B cell (primary cell): ENCODE measurements around the gene PTGES3. TPM values are rescaled to one million over a fixed set of nuclear protein-coding genes. Genes with fewer than 3 reads are reported as not detected.

Source experiments
- ATAC-seq: fragments of 200-7000 bp; cut with Tn5 transposase; one replicate; pipeline ENCODE4 v1.10.0; 2021; ENCODE audit warnings: low read depth, mild to moderate bottlenecking, moderate number of reproducible peaks, moderate library complexity
- CTCF ChIA-PET: fragments of 350-600 bp; sonication (Branson Sonifier 250); formaldehyde crosslinking; loops from one replicate; lab custom pipeline; 2021; ENCODE audit warnings: antibody characterized with exemption, inconsistent platforms; lab: Charles Lee
- POLR2A ChIA-PET: fragments of 350-600 bp; sonication (Branson Sonifier 250); formaldehyde crosslinking; loops from one replicate; lab custom pipeline; 2021; ENCODE audit warnings: antibody characterized with exemption; lab: Charles Lee
- DNase-seq: peaks from one replicate; pipeline ENCODE4 v3.0.0; 2013
- H2AFZ ChIP-seq: 2 replicates; pipeline ENCODE4 v1.6.1; 2012; ENCODE audit warnings: mild to moderate bottlenecking, low read depth, low read length; ENCODE audit not compliant: insufficient read depth, poor library complexity, severe bottlenecking
- H3K27ac ChIP-seq, 2 donors: 1 replicate in 1 of 2; 2 replicates in 1 of 2; pipeline ENCODE4 v1.5.1; 2012 to 2013; ENCODE audit warnings: low read length in 2 of 2, mild to moderate bottlenecking in 2 of 2, moderate library complexity in 1 of 2
- H3K27me3 ChIP-seq, 4 experiments: fragments of 200-600 bp in 1 of 4; sonication (generic) in 1 of 4; replicated peaks in 1 of 4; 1 replicate in 2 of 4; 2 replicates in 2 of 4; pipeline versions ENCODE4 v1.6.1 to v1.7.0; 2013 to 2016; ENCODE audit warnings: low read length in 3 of 4, mild to moderate bottlenecking in 2 of 4, mixed read lengths in 1 of 4, moderate library complexity in 1 of 4; ENCODE audit not compliant: insufficient read depth in 4 of 4, control insufficient read depth in 3 of 4; ENCODE audit errors: control extremely low read depth in 1 of 4
- H3K36me3 ChIP-seq, 2 experiments: replicated peaks in 1 of 2; 1 replicate in 1 of 2; 2 replicates in 1 of 2; pipeline versions ENCODE4 v1.6.1 to v1.7.1; 2013; ENCODE audit warnings: low read length in 1 of 2; ENCODE audit not compliant: insufficient read depth in 2 of 2, control insufficient read depth in 1 of 2; ENCODE audit errors: control extremely low read depth in 1 of 2, extremely low read depth in 1 of 2
- H3K4me1 ChIP-seq, 2 donors: fragments of 200-600 bp in 1 of 2; sonication (generic) in 1 of 2; 1 replicate in 1 of 2; 2 replicates in 1 of 2; pipeline versions ENCODE4 v1.5.1 to v1.6.1; 2013 to 2017; ENCODE audit warnings: low read length in 2 of 2; ENCODE audit not compliant: control insufficient read depth in 2 of 2, insufficient read depth in 2 of 2
- H3K4me2 ChIP-seq: replicated peaks from 2 replicates; pipeline ENCODE3; 2012; ENCODE audit warnings: mild to moderate bottlenecking, low read depth, low read length; ENCODE audit not compliant: poor library complexity, severe bottlenecking
- H3K4me3 ChIP-seq, 5 experiments: fragments of 200-600 bp in 1 of 5; sonication (generic) in 1 of 5; 1 replicate in 3 of 5; 2 replicates in 2 of 5; pipeline versions ENCODE4 v1.5.1 to v1.7.0; 2011 to 2016; ENCODE audit warnings: low read length in 4 of 5, mild to moderate bottlenecking in 4 of 5, low read depth in 2 of 5, control low read depth in 1 of 5, moderate library complexity in 1 of 5; ENCODE audit not compliant: insufficient read depth in 1 of 5; ENCODE audit errors: control extremely low read depth in 1 of 5, extremely low read depth in 1 of 5
- H3K79me2 ChIP-seq: fragments of 200-600 bp; sonication (generic); one replicate; pipeline ENCODE4 v1.6.0; 2016; ENCODE audit warnings: low read length; ENCODE audit not compliant: control insufficient read depth, insufficient read depth
- H3K9ac ChIP-seq: fragments of 200-600 bp; sonication (generic); 2 replicates; pipeline ENCODE4 v1.6.1; 2017; ENCODE audit warnings: mild to moderate bottlenecking, low read length, moderate library complexity
- H3K9me3 ChIP-seq, 3 donors: one replicate each; pipeline versions ENCODE4 v1.6.1 to v1.7.1; 2013; ENCODE audit warnings: low read length in 2 of 3; ENCODE audit not compliant: control insufficient read depth in 2 of 3, insufficient read depth in 1 of 3; ENCODE audit errors: control extremely low read depth in 1 of 3
- H4K20me1 ChIP-seq: 2 replicates; pipeline ENCODE4 v1.6.0; 2012; ENCODE audit warnings: mild to moderate bottlenecking, low read length; ENCODE audit not compliant: insufficient read depth, control insufficient read depth, poor library complexity, severe bottlenecking
- H3K27ac Mint-ChIP-seq: one replicate; pipeline ENCODE4 v1.8.0; 2021; ENCODE audit warnings: mixed read lengths
- H3K27me3 Mint-ChIP-seq: one replicate; pipeline ENCODE4 v1.8.0; 2021; ENCODE audit warnings: mixed read lengths
- H3K4me1 Mint-ChIP-seq: one replicate; pipeline ENCODE4 v1.8.0; 2021; ENCODE audit warnings: mixed read lengths
- H3K4me3 Mint-ChIP-seq: one replicate; pipeline ENCODE4 v1.8.0; 2021; ENCODE audit warnings: mixed read lengths
- H3K9me3 Mint-ChIP-seq: one replicate; pipeline ENCODE4 v1.8.0; 2022; ENCODE audit warnings: mixed read lengths; ENCODE audit not compliant: insufficient read depth
- EZH2 ChIP-seq: IDR thresholded peaks from 2 replicates; pipeline ENCODE4 v1.6.1; 2012; ENCODE audit warnings: borderline replicate concordance, low read depth, mild to moderate bottlenecking, moderate library complexity, low read length; ENCODE audit not compliant: insufficient read depth, poor library complexity, severe bottlenecking
- WGBS: methylation state at CpG from one replicate; pipeline ENCODE4 v1.1.5; 2013; ENCODE audit warnings: missing lambda C conversion rate; ENCODE audit not compliant: insufficient coverage; 5-methylcytosine and 5-hydroxymethylcytosine counted together
- intact Hi-C: fragments of 100-400 bp; cut with micrococcal nuclease; formaldehyde crosslinking; loops from one replicate; pipeline ENCODE4 v1.10.0; 2022
- polyA plus RNA-seq: library from polyadenylated mRNA; depleted of rRNA; stranded (reverse); fragments of >200 nt; gene quantifications from 2 replicates; pipeline ENCODE4 v1.2.3, GENCODE V29; 2012
- total RNA-seq, 2 donors: library from RNA; stranded (reverse); fragments of 120-200 nt in 1 of 2; gene quantifications; 1 replicate in 1 of 2; 2 replicates in 1 of 2; pipeline versions ENCODE4 v1.2.3 to v1.2.4, GENCODE V29; 2013 to 2022
- TF ChIP-seq, protein P1 (sequence below): fragments of 200-600 bp; IDR thresholded peaks from one replicate; pipeline ENCODE4 v1.8.0; 2022; ENCODE audit warnings: antibody characterized with exemption, mild to moderate bottlenecking

Gene PTGES3
- total and polyA plus RNA-seq, 2 donors (not counting 1 experiment from before 2014, with no cell fraction given) = 35.3 to 121 TPM

DNA sequence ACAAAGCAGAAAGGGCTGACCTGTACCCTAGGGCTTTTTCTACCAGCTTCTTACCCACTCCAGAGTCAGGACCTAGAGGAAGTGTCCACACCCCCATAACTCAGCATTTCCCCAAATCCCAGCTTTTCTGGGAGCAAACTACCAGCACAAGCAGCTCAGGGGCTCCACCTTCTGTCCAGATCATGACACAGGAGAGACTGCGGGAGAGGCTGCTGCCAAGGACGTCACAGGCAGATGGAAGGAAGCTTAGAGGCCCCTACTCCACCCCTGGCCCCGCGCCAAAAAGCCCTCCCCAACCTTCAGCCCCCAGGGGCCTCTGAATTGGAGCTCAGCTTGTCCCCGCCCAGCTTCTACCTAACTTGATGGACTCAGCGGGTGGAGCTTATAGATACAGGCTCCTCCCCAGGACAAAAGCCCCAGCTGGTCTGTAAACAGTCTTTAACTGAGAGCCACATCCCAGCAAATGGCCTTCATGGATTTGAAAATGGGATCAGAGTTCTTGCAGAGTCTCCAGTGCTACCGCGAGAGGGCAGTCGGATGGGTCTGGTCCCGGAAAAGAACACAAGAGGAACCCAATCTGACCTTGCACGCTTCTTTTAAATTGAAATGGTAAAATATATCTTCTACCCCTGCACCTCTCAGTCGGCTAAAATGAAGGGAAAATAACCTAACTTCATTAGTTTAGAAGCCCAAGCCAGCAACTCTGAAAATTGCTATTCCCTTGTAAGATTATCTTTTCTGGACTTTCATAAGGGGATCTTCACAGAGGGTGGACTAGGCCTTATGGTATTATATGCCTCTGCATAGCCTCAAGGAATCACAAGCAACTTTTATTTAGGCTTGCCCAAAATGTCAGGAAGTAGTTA, 51.2 kb downstream of the PTGES3 start:
- H3K79me2 ChIP-seq = peaks cover 43% of the 10 kb centered on the region

More for the DNA sequence above, 51.2 kb downstream of the PTGES3 start:
- Mint-ChIP-seq H3K4me3 (peak overlapping the region; percentile 89), H3K27ac (peak overlapping the region; percentile 95), H3K4me1 (peaks cover 59% of the 10 kb centered on the region), H3K27me3 (no peaks in the 10 kb centered on the region), H3K9me3 (no peaks in the 10 kb centered on the region)
- intact Hi-C loops = loop anchor here (1.0 to 10.0 kb wide), 16 partner anchors 9 to 1115 kb away; partner anchors contain the start of genes APOF, CDK4, CS and DDIT3
- Histone ChIP-seq H3K9me3 (no peaks in the 10 kb centered on the region), H3K9ac (peak overlapping the region; percentile 78), H3K4me3 (peak overlapping the region; percentile 57 to 85 (median 78)), H4K20me1 (peaks cover 11% of the 10 kb centered on the region), H3K27me3 (no peaks in the 10 kb centered on the region), H3K36me3 (peaks cover 0 to 44% of the 10 kb centered on the region in 2 experiments), H3K4me2 (peak overlapping the region; percentile 91), H3K4me1 (peaks cover 46 to 53% of the 10 kb centered on the region in 2 donors), H3K27ac (peak overlapping the region; percentile 75 to 83), H2AFZ (peak overlapping the region; percentile 76)
- no peak for TF ChIP-seq EZH2
- TF ChIP-seq, protein P1, sequence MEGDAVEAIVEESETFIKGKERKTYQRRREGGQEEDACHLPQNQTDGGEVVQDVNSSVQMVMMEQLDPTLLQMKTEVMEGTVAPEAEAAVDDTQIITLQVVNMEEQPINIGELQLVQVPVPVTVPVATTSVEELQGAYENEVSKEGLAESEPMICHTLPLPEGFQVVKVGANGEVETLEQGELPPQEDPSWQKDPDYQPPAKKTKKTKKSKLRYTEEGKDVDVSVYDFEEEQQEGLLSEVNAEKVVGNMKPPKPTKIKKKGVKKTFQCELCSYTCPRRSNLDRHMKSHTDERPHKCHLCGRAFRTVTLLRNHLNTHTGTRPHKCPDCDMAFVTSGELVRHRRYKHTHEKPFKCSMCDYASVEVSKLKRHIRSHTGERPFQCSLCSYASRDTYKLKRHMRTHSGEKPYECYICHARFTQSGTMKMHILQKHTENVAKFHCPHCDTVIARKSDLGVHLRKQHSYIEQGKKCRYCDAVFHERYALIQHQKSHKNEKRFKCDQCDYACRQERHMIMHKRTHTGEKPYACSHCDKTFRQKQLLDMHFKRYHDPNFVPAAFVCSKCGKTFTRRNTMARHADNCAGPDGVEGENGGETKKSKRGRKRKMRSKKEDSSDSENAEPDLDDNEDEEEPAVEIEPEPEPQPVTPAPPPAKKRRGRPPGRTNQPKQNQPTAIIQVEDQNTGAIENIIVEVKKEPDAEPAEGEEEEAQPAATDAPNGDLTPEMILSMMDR = peak; percentile 70
- ChIA-PET POLR2A (interaction anchor here (0.5 to 3.1 kb wide), 21 partner anchors 9 to 1108 kb away, joined by 3 to 33 read pairs (median 5); partner anchors contain the start of genes ANKRD52, ATP5F1B, GLS2 and NACA), CTCF (interaction anchor here (0.7 to 4.4 kb wide), 36 partner anchors 9 to 899 kb away, joined by 3 to 48 read pairs (median 6); partner anchors contain the start of genes ATP5F1B, CNPY2, GLS2 and NACA)
- DNase-seq (peak; percentile 98), ATAC-seq (peak; percentile 69)
- WGBS = 3% methylated on average over 8 of the region's 12 CpGs
